ENCODE measurements around the gene AMPH. TPM values are rescaled to one million over a fixed set of nuclear protein-coding genes. Genes with fewer than 3 reads are reported as not detected.
"Not testable (repeated sequence)": the region's sequence is repeated elsewhere in the genome, so short reads cannot be mapped to it uniquely, and the experiment has no call there.

The AMPH gene
- total RNA-seq, 1 donor from 2014 or later = 22.1 TPM

DNA sequence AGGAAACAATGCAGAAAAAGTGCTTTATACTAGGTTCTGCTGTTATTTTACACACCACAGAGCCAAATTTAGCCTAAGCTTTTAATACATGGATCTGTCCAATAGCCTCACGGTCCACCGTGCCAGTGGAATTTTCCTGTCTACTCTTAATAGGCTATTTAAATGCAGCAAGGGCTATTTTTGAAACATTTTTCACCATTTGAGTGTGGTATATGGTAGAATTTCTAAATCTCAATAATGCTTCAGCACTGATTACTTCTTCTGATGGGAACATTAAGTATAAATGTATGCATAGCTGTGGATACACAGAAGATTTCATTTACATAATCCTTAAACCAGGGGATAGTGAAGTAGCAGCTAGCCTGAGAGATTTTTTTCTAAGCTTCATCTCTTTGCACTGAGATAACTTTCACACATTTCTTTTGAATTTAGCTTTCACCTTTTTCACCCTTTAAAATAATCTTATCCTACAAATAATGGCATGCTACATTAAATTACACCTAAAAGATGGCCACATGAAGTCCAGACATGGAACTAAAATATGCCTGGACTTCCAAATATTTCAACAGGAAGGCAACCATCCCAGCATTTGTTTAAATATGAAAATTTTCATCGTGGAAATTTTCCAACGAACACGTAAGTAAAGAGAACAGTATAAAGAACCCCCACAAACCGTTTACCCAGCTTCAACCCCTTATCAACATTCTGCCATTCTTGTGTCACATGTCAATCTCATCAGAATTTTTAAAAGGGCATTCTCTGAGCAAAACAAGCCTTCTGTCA, 45.4 kb downstream of the AMPH start:
- Histone ChIP-seq H3K36me3 (no peaks in the 10 kb centered on the region), H3K27me3 (no peaks in the 10 kb centered on the region), H3K4me3 (peak overlapping the region in 1 of 2 donors; percentile 18), H3K4me1 (peaks cover 5 to 14% of the 10 kb centered on the region in 2 donors), H3K9me3 (no peaks in the 10 kb centered on the region), H3K27ac (peak overlapping the region; percentile 71 to 72)
- DNase-seq (ENCODE audit: low spot score in 2 of 2) = no peak
- intact Hi-C loops (cut with DNase I) = no loop called here
- TF ChIP-seq, protein P1, sequence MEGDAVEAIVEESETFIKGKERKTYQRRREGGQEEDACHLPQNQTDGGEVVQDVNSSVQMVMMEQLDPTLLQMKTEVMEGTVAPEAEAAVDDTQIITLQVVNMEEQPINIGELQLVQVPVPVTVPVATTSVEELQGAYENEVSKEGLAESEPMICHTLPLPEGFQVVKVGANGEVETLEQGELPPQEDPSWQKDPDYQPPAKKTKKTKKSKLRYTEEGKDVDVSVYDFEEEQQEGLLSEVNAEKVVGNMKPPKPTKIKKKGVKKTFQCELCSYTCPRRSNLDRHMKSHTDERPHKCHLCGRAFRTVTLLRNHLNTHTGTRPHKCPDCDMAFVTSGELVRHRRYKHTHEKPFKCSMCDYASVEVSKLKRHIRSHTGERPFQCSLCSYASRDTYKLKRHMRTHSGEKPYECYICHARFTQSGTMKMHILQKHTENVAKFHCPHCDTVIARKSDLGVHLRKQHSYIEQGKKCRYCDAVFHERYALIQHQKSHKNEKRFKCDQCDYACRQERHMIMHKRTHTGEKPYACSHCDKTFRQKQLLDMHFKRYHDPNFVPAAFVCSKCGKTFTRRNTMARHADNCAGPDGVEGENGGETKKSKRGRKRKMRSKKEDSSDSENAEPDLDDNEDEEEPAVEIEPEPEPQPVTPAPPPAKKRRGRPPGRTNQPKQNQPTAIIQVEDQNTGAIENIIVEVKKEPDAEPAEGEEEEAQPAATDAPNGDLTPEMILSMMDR (IDR thresholded peaks at IDR 0.05) = no peak

GRCh38 chr7:38584443-38585210, 46.5 kb downstream of the AMPH start:
- Histone ChIP-seq H3K27me3 (no peaks in the 10 kb centered on the region), H3K9me3 (no peaks in the 10 kb centered on the region), H3K27ac (peak overlapping the region; percentile 71 to 72), H3K4me3 (peak overlapping the region in 1 of 2 donors; percentile 0), H3K36me3 (no peaks in the 10 kb centered on the region), H3K4me1 (peaks cover 5 to 14% of the 10 kb centered on the region in 2 donors)
- TF ChIP-seq, protein P1 (IDR thresholded peaks at IDR 0.05) = no peak
- intact Hi-C loops (cut with DNase I) = no loop called here
- DNase-seq (ENCODE audit: low spot score in 2 of 2) = peak in 1 of 2 donors; percentile 66

DNA sequence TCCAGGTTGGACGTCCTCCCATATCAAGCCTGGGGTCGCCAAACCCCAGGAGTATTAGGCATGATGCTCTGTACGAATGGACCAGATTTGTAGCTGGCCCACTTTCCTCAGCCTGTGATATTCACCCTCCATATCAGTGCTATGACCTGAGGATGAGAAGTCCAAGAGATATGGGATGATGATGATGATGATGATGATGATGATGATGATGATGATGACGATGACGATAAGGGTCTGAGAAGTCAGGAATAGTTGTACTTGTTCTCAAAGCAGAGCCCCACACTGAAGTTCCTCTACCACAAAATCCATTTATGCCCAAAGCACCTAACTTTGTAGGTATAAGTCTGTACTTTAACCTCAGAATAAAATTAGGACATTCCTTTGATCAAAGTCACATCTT, 50.7 kb downstream of the AMPH start:
- H3K27me3 ChIP-seq = no peaks in the 10 kb centered on the region
- H3K27ac ChIP-seq = no peak overlapping the region
- H3K36me3 ChIP-seq = no peaks in the 10 kb centered on the region
- TF ChIP-seq, protein P1 (IDR thresholded peaks at IDR 0.05) = no peak
- DNase-seq (ENCODE audit: low spot score in 2 of 2) = no peak
- no peak overlapping the region for H3K4me3 ChIP-seq
- H3K4me1 ChIP-seq = peaks cover 5 to 8% of the 10 kb centered on the region in 2 donors
- no peaks in the 10 kb centered on the region for H3K9me3 ChIP-seq
- intact Hi-C loops (cut with DNase I) = no loop called here

DNA sequence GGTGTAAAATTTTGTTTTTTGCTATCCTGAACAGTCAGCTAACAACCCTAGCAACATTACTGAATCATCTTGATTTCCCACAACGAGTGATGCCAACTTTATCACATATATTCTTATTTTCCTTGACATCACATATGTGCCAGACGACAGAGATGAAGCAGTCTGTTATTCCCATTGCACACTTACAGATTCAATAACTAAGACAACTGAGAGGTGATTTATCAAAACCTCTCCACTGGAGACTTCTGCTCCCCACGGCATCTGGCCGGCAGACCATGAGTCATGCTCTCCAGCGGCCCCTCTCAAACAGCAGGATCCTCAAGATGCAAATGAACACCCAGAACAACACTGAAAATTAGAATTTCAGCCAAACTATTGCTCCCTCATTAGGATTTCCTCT, 57.1 kb downstream of the AMPH start:
- Histone ChIP-seq H3K27me3 (no peaks in the 10 kb centered on the region), H3K9me3 (no peaks in the 10 kb centered on the region), H3K4me3 (no peak overlapping the region), H3K27ac (no peak overlapping the region), H3K4me1 (no peaks in the 10 kb centered on the region), H3K36me3 (no peaks in the 10 kb centered on the region)
- intact Hi-C loops (cut with DNase I) = no loop called here
- no peak for DNase-seq (ENCODE audit: low spot score in 2 of 2)
- TF ChIP-seq, protein P1 (IDR thresholded peaks at IDR 0.05) = no peak

GRCh38 chr7:38571620-38572019, 59.6 kb downstream of the AMPH start:
- H3K36me3 ChIP-seq; H3K4me1 ChIP-seq; DNase-seq (ENCODE audit: low spot score in 2 of 2); H3K27ac ChIP-seq; intact Hi-C loops (cut with DNase I); H3K4me3 ChIP-seq; H3K9me3 ChIP-seq; H3K27me3 ChIP-seq: not testable (repeated sequence)

DNA sequence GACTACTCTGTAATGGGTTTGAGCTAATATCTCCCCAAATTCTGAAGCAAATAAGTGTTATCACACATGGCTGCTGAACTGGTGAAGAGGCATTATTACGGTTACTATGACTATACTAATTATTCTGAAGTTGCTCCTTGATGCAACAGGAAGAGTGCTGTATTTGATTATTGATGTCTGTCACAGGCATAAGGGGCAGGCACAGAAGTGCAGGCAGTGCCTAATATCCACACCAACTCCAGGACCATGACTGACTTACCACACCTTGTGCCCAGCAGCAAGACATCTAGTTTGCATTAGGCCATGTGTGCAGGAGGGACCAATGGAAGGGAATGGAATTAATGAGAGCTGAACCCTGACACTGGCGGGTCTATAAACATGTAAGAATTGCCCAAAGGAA, 62.7 kb downstream of the AMPH start:
- no peaks in the 10 kb centered on the region for H3K27me3 ChIP-seq
- no peaks in the 10 kb centered on the region for H3K4me1 ChIP-seq
- H3K36me3 ChIP-seq = no peaks in the 10 kb centered on the region
- H3K9me3 ChIP-seq = no peaks in the 10 kb centered on the region
- DNase-seq (ENCODE audit: low spot score in 2 of 2) = no peak
- H3K4me3 ChIP-seq = no peak overlapping the region
- TF ChIP-seq, protein P1 (IDR thresholded peaks at IDR 0.05) = no peak
- no peak overlapping the region for H3K27ac ChIP-seq
- intact Hi-C loops (cut with DNase I) = no loop called here

All from ascending aorta (tissue), 2 donors.